ENCODE results near the gene P3R3URF. TPM values are rescaled to one million over a fixed set of nuclear protein-coding genes. Genes with fewer than 3 reads are reported as not detected.

The P3R3URF gene
- total and polyA plus RNA-seq, 2 donors (not counting 3 experiments of a cell fraction or from before 2014, with no cell fraction given): not detected

DNA sequence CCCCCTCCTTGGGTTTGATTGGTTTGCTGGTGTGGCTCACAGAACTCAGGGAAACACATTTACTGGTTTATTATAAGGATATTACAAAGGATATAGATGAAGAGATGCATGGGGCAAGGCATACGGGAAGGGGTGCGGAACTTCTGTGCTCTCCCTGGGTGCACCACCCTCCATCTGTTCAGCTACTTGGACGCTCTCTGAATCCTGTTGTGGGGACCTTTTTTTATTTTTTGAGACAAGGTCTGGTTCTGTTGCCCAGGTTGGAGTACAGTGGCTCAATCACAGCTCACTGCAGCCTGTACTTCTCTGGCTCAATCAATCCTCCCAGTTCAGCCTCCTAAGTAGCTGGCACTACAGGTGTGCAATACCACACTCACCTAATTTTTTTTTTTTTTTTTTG, 34.3 kb upstream of the P3R3URF start:
- Histone ChIP-seq H3K4me1 (ENCODE audit: control insufficient read depth, extremely low read depth, insufficient read depth, low read length) (no peaks in the 10 kb centered on the region), H3K27ac (ENCODE audit: insufficient read depth, low read depth, low read length) (no peak overlapping the region), H4K20me1 (replicated peaks; ENCODE audit: control insufficient read depth, extremely low read depth, insufficient read depth, low read length) (no peaks in the 10 kb centered on the region), H3K4me3 (replicated peaks in 1 of 3; ENCODE audit: insufficient read depth in 1 of 3, low read depth in 1 of 3, low read length in 3 of 3) (no peak overlapping the region), H3K9ac (replicated peaks; ENCODE audit: extremely low read depth, insufficient read depth, low read length) (no peak overlapping the region), H3K79me2 (ENCODE audit: control insufficient read depth, insufficient read depth, low read length) (no peaks in the 10 kb centered on the region), H3K36me3 (ENCODE audit: control insufficient read depth in 2 of 2, extremely low read depth in 1 of 2, insufficient read depth in 2 of 2, low read length in 2 of 2) (no peaks in the 10 kb centered on the region), H3K9me3 (replicated peaks; ENCODE audit: control insufficient read depth, insufficient read depth, low read length) (no peaks in the 10 kb centered on the region), H2AFZ (ENCODE audit: low read depth, low read length) (no peak overlapping the region), H3K9me1 (replicated peaks; ENCODE audit: control insufficient read depth, extremely low read depth, insufficient read depth, low read length) (no peaks in the 10 kb centered on the region), H3K27me3 (ENCODE audit: control insufficient read depth in 2 of 2, insufficient read depth in 2 of 2, low read length in 2 of 2) (no peaks in the 10 kb centered on the region), H3K4me2 (ENCODE audit: insufficient read depth, low read length) (no peak overlapping the region)
- CTCF ChIA-PET: interaction anchor here (1.1 to 2.7 kb wide), 3 partner anchors 9 to 15 kb away, joined by 4 to 15 read pairs (median 5); no protein-coding TSS in a partner anchor
- BruUV-seq (replicated peaks): no TSS peak
- POLR2A ChIA-PET: no interaction called here
- intact Hi-C loops (cut with micrococcal nuclease) (no loop called here), dilution Hi-C loops (cut with MboI; ENCODE audit: extremely low pct_ligation_motif_present, low sequenced_read_pairs) (no loop called here)
- no peak for FAIRE-seq
- TF ChIP-seq GATA2 (IDR thresholded peaks at IDR 0.05; ENCODE audit: insufficient read depth, insufficient read length, low read depth, low read length) (no peak), JUN (IDR thresholded peaks at IDR 0.05; ENCODE audit: borderline replicate concordance, insufficient read depth, insufficient read length, low read depth) (no peak), POLR2A (IDR thresholded peaks at IDR 0.05; ENCODE audit: low read depth, low read length) (no peak), FOS (IDR thresholded peaks at IDR 0.05; ENCODE audit: borderline replicate concordance, insufficient read depth, low read length) (no peak), MYC (IDR thresholded peaks at IDR 0.05; ENCODE audit: low read depth, low read length) (no peak), POLR2AphosphoS5 (IDR thresholded peaks at IDR 0.05; ENCODE audit: insufficient read depth, low read depth, low read length) (no peak), EZH2 (IDR thresholded peaks at IDR 0.05; ENCODE audit: borderline replicate concordance, low read depth, low read length, severe bottlenecking) (no peak)
- TF ChIP-seq, protein P1, sequence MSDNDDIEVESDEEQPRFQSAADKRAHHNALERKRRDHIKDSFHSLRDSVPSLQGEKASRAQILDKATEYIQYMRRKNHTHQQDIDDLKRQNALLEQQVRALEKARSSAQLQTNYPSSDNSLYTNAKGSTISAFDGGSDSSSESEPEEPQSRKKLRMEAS (IDR thresholded peaks at IDR 0.05; ENCODE audit: insufficient read depth, insufficient read length): no peak
- TF ChIP-seq, protein P2, sequence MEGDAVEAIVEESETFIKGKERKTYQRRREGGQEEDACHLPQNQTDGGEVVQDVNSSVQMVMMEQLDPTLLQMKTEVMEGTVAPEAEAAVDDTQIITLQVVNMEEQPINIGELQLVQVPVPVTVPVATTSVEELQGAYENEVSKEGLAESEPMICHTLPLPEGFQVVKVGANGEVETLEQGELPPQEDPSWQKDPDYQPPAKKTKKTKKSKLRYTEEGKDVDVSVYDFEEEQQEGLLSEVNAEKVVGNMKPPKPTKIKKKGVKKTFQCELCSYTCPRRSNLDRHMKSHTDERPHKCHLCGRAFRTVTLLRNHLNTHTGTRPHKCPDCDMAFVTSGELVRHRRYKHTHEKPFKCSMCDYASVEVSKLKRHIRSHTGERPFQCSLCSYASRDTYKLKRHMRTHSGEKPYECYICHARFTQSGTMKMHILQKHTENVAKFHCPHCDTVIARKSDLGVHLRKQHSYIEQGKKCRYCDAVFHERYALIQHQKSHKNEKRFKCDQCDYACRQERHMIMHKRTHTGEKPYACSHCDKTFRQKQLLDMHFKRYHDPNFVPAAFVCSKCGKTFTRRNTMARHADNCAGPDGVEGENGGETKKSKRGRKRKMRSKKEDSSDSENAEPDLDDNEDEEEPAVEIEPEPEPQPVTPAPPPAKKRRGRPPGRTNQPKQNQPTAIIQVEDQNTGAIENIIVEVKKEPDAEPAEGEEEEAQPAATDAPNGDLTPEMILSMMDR (IDR thresholded peaks at IDR 0.05; ENCODE audit: extremely low read depth in 1 of 2, insufficient read depth in 1 of 2, low read depth in 1 of 2, low read length in 2 of 2): no peak
- DNase-seq (ENCODE audit: low read depth, low spot score): no peak
